KOPT-K1 (cell line): ENCODE measurements around the gene TMEM245.
A peak's percentile ranks its signal among the peaks of the same experiment; 100 is the strongest.

Source experiments
- H3K27ac ChIP-seq: fragments of 200-600 bp; sonication (generic); 2 replicates; pipeline ENCODE4 v1.5.1; 2016; ENCODE audit warnings: antibody characterized with exemption, mild to moderate bottlenecking, low read depth, low read length; ENCODE audit not compliant: poor library complexity, severe bottlenecking
- H3K36me3 ChIP-seq: fragments of 200-600 bp; sonication (generic); 2 replicates; pipeline ENCODE4 v1.5.1; 2017; ENCODE audit warnings: antibody characterized with exemption, mild to moderate bottlenecking, low read length, moderate library complexity; ENCODE audit not compliant: insufficient read depth
- H3K9me3 ChIP-seq: fragments of 200-600 bp; sonication (generic); 2 replicates; pipeline ENCODE4 v1.5.1; 2017; ENCODE audit warnings: antibody characterized with exemption, low read length, mild to moderate bottlenecking; ENCODE audit not compliant: insufficient read depth, poor library complexity, severe bottlenecking

The TMEM245 gene

DNA sequence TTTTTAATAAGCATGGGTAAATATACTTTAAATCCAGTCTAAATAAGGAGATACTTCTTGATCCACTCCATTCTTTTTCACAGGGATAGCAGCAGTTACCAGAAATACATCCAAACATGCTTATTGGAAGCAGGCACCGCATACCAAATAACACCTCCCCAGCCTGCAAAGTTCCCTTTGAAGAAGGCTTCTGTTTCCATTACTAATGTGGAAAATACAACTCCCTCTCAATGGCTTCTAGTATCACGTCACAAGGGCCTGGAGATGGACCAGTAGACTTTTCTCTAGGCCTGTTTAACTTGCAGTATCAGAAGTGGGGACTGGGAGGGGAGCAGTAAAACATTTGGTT is 20.8 kb downstream of the TMEM245 start:
- Histone ChIP-seq H3K36me3 (peaks cover 65% of the 10 kb centered on the region), H3K9me3 (peaks cover 14% of the 10 kb centered on the region), H3K27ac (no peak overlapping the region)

DNA sequence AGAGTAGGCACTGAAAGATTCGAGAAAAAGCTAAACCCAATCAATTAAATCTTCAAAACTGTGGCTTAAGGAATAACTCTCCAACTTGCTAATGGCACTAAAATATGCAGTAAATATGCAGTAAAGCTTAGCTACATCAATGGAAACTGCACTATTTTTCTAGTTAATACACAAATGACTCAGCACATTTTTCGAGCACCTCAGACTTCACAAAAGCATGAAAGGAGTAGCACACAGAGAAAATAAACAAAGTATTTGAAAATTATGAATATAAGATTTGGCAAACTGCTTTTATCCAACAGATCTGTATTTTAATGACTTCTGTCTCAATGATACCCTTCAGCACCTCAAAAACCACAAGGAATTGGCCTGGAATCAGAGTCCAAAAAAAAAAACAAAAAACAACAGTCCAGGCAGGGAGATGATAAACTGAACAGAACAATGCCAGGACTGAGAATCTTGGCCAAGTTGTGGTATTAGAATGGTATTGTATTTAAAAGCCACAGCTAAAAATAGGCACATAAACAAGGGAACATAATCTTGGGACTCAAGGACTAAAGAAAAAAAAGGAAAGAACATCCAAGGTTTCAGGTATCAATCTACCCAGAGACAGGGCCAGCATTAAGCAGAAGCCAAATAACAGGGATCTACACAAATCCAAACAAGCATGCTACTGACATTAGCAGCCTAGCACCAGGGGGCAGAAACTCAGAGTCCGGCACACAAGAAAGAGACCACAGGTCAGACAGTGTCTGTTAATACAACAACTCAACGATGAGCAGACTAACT is 21.4 kb downstream of the TMEM245 start:
- peak overlapping the region; percentile 2 for H3K27ac ChIP-seq
- peaks cover 65% of the 10 kb centered on the region for H3K36me3 ChIP-seq
- H3K9me3 ChIP-seq = peaks cover 8% of the 10 kb centered on the region

DNA sequence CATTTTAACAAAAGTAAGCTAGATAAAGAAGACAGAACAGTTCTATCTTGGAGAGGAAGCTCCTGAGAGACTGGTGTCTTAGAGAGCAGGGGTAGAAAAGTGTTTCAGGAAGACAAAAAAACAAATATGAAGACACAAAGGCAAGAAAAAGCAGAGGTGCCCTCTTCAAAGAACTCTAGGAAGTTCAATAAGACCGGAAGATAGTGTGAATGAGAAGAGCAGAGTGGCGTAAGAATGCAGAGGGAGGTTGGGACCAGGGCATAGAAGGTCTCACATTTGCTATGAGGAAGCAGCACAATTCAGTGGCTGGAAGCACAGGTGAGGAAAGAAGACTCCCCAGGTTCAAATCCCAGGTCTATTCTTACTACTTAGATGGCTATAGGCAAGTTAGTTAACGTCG is 22.6 kb downstream of the TMEM245 start:
- Histone ChIP-seq H3K36me3 (peaks cover 68% of the 10 kb centered on the region), H3K27ac (peak overlapping the region; percentile 10), H3K9me3 (no peaks in the 10 kb centered on the region)

DNA sequence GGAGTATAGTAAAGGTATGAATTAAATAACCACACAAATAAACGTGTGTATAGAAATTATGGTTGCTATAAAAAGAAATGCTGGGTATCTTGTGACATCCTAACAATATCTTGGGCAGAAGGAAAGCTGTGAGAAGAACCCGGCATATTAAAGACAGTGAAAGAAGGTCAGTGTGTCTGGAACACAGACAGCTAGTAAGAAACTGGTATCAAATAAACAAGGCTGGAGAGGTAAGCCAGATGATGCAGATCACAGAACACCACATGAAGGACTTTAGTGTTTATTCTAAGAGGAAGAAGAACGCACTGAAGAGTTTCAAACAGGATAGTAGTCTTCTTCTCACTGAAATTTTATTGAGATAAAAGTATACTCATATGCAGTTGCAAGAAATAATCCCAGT is 24.4 kb downstream of the TMEM245 start:
- no peaks in the 10 kb centered on the region for H3K9me3 ChIP-seq
- H3K36me3 ChIP-seq = peaks cover 77% of the 10 kb centered on the region
- no peak overlapping the region for H3K27ac ChIP-seq

DNA sequence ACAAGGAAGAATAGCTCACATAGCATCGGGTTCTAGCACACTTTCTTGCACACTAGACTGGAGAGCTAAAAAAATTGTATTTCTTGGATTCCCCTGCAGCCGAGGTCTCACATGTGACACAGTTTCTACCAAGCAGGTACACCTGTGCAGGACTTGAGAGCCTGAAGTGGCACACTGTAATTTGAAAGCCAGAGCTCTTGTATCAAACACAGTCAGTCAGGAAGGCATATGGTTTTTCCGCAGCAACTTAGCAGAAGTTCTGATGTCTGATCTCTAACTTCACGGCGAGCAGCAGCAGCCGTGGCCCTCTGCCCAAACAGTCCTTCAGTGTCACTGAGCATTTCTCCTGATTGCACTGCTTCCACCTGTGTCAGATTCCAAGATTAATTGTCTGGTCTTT is 25.5 kb downstream of the TMEM245 start:
- no peak overlapping the region for H3K27ac ChIP-seq
- peaks cover 79% of the 10 kb centered on the region for H3K36me3 ChIP-seq
- no peaks in the 10 kb centered on the region for H3K9me3 ChIP-seq

DNA sequence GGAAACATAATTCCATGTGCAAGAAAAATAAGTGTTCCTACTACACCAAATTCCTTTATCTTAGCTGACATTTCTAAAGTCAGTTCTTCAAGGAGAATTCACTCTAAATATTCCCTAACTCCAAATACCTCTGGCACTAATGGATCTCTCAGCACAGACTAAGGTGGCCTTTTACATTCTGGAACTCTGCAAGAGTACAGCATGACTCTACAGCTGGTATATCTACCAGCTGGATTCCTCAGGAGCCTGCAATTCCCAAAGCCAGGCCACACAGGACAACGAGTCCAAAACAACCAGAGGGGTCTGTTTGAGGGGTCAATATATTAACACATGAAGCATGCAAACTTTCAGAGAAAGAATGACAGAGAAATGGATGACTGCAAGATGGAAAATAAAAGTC is 27.2 kb downstream of the TMEM245 start:
- Histone ChIP-seq H3K36me3 (peaks cover 92% of the 10 kb centered on the region), H3K9me3 (no peaks in the 10 kb centered on the region), H3K27ac (no peak overlapping the region)

DNA sequence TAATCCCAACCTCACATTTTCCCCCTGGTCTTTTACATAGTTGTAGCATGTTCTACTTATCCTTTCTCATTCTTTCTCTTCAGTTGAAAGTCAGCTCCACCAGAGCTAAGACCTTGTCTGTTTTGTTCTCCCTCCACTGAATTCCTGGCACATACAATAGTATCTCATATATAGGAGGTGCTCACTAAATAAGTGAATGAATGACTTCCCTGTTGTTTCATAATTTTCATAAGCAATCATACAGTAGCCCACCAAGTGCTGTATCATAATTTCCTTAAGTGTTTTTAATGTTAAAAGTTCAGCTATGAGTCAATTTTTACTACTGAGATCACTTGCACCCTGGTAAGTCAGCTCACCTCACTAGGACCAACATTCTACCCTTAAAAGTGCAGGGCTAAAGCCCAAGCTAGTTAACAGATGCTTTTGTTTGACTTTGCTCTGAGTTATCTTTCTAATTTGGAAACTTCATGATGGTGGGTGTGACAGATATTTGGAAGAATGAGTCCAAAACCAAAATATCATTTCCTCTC is 27.6 kb downstream of the TMEM245 start:
- Histone ChIP-seq H3K9me3 (no peaks in the 10 kb centered on the region), H3K27ac (no peak overlapping the region), H3K36me3 (peaks cover 92% of the 10 kb centered on the region)

DNA sequence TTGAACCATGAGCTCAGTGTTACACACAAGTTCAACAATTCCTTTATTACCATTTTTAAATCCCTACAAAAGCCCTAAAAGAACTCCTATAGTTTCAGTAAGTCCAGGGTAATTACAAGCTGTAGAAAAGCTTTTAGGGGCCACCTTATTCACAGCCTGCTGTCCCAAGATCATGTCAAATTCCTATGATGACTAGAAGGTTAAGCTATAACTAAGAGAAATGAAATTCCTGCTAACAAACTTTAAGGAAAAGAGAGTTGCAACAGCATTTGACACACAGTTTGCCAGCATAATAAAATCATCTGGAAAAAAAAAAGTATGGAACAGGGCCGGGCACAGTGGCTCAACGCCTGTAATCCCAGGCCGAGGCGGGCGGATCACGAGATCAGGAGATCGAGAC is 31.5 kb downstream of the TMEM245 start:
- peaks cover 93% of the 10 kb centered on the region for H3K36me3 ChIP-seq
- no peaks in the 10 kb centered on the region for H3K9me3 ChIP-seq
- no peak overlapping the region for H3K27ac ChIP-seq

DNA sequence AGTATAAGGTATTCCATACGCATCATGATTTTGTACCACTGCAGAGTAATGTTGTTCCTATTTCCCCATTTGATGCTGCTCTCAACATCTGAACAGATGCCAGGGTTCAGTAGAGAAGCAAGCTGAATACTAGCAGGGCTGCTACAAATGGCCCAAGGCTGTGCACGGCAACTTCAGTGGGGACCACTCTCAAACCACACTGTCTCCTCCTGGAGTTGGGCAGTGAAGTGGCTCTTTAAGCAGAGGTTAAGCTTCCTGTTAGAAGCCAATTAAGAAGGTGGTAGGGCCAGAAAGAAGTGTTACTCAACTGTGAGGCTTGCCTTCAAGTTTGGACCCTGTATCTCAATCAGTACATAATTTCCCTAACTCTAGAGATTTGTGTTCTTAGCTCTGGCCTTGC is 32.0 kb downstream of the TMEM245 start:
- H3K36me3 ChIP-seq = peaks cover 93% of the 10 kb centered on the region
- no peak overlapping the region for H3K27ac ChIP-seq
- no peaks in the 10 kb centered on the region for H3K9me3 ChIP-seq

DNA sequence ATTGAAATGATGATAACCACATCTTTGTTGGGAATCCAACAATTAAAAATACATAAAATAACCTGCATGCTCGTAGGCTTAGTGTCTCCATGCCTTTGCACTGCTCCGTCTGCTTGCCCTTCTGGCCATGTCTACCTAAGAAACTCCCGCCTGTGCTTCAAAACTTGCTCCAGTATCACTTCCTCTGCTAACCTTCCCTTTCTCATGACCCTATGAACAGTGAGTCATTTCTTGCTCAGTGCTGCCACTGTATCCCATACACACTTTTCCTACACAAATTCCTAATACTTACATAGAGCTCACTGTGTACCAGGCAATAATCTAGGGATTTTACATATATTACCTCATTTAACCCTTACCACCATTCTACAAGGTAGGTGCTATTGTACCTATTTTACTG is 33.5 kb downstream of the TMEM245 start:
- H3K9me3 ChIP-seq = no peaks in the 10 kb centered on the region
- H3K27ac ChIP-seq = no peak overlapping the region
- H3K36me3 ChIP-seq = peaks cover 94% of the 10 kb centered on the region

DNA sequence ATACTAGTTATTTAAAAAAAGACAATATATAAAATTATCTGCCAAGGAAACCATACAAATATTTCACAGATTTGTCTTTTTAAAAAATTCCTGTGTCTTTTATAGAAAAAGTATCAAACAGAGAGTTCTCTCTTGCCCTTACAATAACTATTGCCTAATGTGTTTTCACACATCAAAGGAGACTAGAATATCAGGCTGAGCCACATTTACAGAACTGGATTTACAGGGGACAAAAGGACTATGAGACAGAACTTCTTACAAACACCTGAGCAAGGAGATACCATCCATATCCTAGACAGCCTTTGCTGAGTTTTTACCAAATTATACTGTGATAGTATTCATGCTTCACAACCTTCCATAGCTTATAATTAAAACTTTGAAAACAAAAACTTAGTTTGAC is 34.2 kb downstream of the TMEM245 start:
- Histone ChIP-seq H3K36me3 (peaks cover 94% of the 10 kb centered on the region), H3K9me3 (no peaks in the 10 kb centered on the region), H3K27ac (no peak overlapping the region)

DNA sequence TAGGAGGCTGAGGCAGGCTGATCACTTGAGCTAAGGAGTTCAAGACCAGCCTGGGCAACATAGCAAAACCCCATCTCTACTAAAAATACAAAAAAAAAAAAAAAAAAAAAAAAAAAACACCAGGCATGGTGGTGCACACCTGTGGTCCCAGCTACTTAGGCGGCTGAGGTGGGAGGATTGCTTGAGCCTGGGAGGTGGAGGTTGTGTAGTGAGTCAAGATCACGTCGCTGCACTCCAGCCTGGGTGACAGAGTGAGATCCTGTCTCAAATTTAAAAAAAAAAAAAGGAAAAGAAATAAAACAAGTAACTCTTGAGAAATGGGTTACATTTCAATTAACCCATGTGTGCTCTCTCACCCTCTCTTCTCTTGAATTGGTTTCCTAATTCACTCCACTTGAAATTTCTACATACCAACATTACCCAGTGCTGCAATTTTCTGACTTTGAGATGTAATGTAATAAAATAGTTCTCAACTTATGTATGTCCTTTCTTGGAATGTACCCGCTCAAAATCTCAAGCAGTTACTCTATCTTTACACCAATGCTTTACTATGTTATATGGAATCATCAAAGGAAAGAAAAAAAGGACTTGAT is 35.8 kb downstream of the TMEM245 start:
- Histone ChIP-seq H3K36me3 (peaks cover 94% of the 10 kb centered on the region), H3K27ac (no peak overlapping the region), H3K9me3 (no peaks in the 10 kb centered on the region)

DNA sequence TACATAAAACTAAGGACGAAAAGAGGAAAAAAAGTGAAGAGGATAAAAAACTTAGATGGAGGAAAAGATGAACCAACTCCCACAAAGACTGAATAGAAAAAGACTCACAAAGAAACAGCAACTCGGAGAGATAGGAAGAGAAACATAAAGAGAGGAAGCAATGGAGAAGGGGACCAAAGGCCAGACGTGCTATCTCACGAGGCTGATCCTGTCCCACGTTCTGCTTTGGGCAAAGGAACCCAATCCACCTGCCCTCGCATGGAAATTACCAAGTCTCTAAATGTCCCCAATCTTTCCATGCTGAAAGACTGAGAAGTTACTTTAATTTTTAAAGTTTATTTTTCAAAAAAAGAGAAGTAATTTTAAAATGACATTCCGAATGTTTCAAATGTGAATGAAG is 36.6 kb downstream of the TMEM245 start:
- Histone ChIP-seq H3K36me3 (peaks cover 94% of the 10 kb centered on the region), H3K27ac (no peak overlapping the region), H3K9me3 (no peaks in the 10 kb centered on the region)

DNA sequence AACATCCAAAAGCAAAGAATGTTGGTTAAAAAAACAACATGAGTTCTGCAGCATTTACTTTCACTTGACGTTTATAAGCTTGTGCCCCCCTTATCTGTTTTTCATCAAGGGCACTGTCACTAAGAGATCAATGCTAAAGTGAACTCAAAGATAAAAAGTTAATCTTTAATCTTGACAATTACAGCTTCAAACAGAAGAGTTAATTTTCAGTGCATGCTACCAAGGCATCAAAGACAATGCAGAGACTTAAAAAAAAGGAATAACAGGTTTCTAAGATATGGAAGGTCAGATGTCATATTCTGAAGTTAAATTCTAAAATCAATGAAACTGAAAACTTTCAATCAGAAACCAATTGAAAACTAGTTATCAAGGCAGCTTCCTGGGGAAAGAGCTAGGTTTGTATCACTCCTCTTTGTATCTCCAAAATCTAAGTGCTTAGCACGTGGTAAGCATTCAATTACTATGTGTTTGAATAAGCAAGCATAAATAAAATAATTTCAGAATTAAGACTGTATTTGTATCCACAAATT is 37.6 kb downstream of the TMEM245 start:
- H3K9me3 ChIP-seq = no peaks in the 10 kb centered on the region
- H3K27ac ChIP-seq = no peak overlapping the region
- peaks cover 94% of the 10 kb centered on the region for H3K36me3 ChIP-seq

DNA sequence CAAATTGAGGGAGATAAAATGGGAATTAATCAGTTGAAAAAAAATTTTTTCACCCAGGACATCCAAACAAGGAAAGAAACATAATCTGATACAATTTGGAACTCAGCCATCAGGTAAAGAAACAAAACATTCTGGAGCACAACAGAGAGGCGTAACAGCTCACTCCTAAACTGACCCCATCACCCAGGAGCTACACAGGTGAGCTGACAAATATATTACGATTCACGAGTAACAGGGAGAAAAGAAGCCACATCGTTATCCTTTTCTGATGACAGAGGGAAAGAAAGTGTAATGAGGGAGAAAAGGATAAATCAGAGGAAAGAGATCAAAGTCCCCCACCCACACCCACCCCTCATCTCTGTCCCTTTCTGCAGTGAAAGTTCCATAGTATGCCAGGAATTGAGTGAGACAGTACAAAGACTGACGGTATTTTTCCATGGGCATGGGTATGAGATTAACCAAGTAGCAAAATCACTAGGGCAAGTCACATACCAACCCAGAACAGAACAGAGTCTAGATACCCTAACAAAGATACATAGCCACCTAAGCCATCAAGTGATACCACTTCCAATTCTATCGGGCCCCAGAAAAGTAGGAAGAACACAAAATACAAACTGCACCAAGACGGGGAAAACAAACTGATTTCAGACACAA is 45.4 kb downstream of the TMEM245 start:
- Histone ChIP-seq H3K27ac (no peak overlapping the region), H3K9me3 (no peaks in the 10 kb centered on the region), H3K36me3 (peaks cover 96% of the 10 kb centered on the region)
